ENCODE results near the gene C10orf90.

DNA sequence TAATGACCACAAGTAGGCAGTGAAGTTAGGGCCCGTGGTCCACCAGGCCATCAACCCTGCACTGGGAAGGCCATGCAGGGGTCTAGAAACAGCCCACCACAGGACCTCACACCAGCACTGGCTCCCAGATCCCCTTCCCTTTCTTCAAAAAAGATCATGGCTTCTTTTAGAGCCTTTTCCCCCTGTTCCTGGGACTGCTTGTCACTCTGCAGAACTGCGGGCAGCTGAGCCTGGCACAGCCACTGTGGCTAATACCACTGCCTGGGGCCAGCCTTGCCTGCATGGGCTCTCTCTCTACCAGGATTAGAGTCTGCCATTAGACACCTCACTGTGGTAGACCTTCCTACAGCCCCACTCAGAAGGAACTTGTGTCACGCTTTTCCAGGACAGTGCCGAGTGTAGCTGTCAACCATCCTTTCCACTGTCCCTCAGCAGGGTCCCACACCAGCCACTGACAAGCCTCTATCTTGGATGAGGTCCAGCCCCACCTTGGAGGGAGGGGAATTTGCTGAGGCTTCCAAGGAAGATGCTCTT, 19.0 kb upstream of the C10orf90 start:
- TF ChIP-seq CTCF (IDR thresholded peaks at IDR 0.05) (no peak), EZH2 (IDR thresholded peaks at IDR 0.05) (no peak)

All from neural progenitor cell (in vitro differentiated cells).